T-helper 2 cell treated with Interferon-gamma antibody and Interleukin-4, amounts not matched to agents 100 ng/mL and 5 ng/mL, for 36 hours (primary cell): Measurements from ENCODE around the gene PLB1. TPM values are rescaled to one million over a fixed set of nuclear protein-coding genes. Genes with fewer than 3 reads are reported as not detected.
"Not testable (repeated sequence)": the region's sequence is repeated elsewhere in the genome, so short reads cannot be mapped to it uniquely, and the experiment has no call there.

Experiments used
- intact Hi-C: fragments of 100-400 bp; cut with micrococcal nuclease; formaldehyde crosslinking; loops from one replicate; pipeline ENCODE4 v1.15.1; 2023
- total RNA-seq: library from RNA; stranded (reverse); gene quantifications from 2 replicates; pipeline ENCODE4 v1.2.3, GENCODE V29; 2022

Gene PLB1
- total RNA-seq, 1 donor from 2014 or later = 2.0 TPM

GRCh38 chr2:28662044-28662443 lies 166.2 kb downstream of the PLB1 start:
- intact Hi-C loops = no loop called here

GRCh38 chr2:28662468-28663181 lies 166.8 kb downstream of the PLB1 start:
- intact Hi-C loops = no loop called here

- intact Hi-C loops = no loop called here
Measured at GRCh38 chr2:28663359-28663758, 167.5 kb downstream of the PLB1 start.

GRCh38 chr2:28664120-28664842 lies 168.4 kb downstream of the PLB1 start:
- intact Hi-C loops = no loop called here

- intact Hi-C loops = no loop called here
Measured at GRCh38 chr2:28665041-28665704, 169.3 kb downstream of the PLB1 start.

GRCh38 chr2:28665811-28666377 lies 170.0 kb downstream of the PLB1 start:
- intact Hi-C loops = not testable (repeated sequence)

GRCh38 chr2:28666496-28667184 lies 170.8 kb downstream of the PLB1 start:
- intact Hi-C loops = no loop called here

GRCh38 chr2:28667261-28667660 lies 171.4 kb downstream of the PLB1 start:
- intact Hi-C loops = no loop called here

GRCh38 chr2:28668106-28668814 lies 172.4 kb downstream of the PLB1 start:
- intact Hi-C loops = no loop called here

- intact Hi-C loops = no loop called here
Measured at GRCh38 chr2:28668880-28669279, 173.0 kb downstream of the PLB1 start.

- intact Hi-C loops = no loop called here
Measured at GRCh38 chr2:28670856-28671255, 175.0 kb downstream of the PLB1 start.

GRCh38 chr2:28673338-28673737 lies 177.5 kb downstream of the PLB1 start:
- intact Hi-C loops = no loop called here

- intact Hi-C loops = no loop called here
Measured at GRCh38 chr2:28674062-28674712, 178.3 kb downstream of the PLB1 start.

GRCh38 chr2:28674713-28675068 lies 178.8 kb downstream of the PLB1 start:
- intact Hi-C loops = no loop called here

GRCh38 chr2:28676152-28676835 lies 180.4 kb downstream of the PLB1 start:
- intact Hi-C loops = no loop called here

GRCh38 chr2:28678175-28678855 lies 182.5 kb downstream of the PLB1 start:
- intact Hi-C loops = no loop called here

GRCh38 chr2:28678944-28679343 lies 183.1 kb downstream of the PLB1 start:
- intact Hi-C loops = no loop called here

- intact Hi-C loops = loop anchor here (1.0 to 2.0 kb wide), 2 partner anchors 66 to 71 kb away; partner anchors contain the start of gene PPP1CB
Measured at GRCh38 chr2:28680657-28681056, 184.8 kb downstream of the PLB1 start.

- intact Hi-C loops = loop anchor here (1.0 to 2.0 kb wide), 2 partner anchors 66 to 70 kb away; partner anchors contain the start of gene PPP1CB
Measured at GRCh38 chr2:28681158-28681571, 185.3 kb downstream of the PLB1 start.
